Left cardiac atrium (tissue), 4 donors: ENCODE measurements around the gene DNAJA4. TPM values are rescaled to one million over a fixed set of nuclear protein-coding genes. Genes with fewer than 3 reads are reported as not detected.
"Not testable (repeated sequence)": the region's sequence is repeated elsewhere in the genome, so short reads cannot be mapped to it uniquely, and the experiment has no call there.

Source experiments
- ATAC-seq, 2 donors: fragments of 200-7000 bp; cut with Tn5 transposase; one replicate each; pipeline ENCODE4 v1.9.1; 2020; ENCODE audit warnings: mild to moderate bottlenecking in 2 of 2, moderate library complexity in 2 of 2
- DNase-seq: peaks from one replicate; pipeline ENCODE4 v3.0.0-alpha.2; 2020
- intact Hi-C, 2 donors: fragments of 100-400 bp; cut with DNase I; formaldehyde crosslinking; loops; one replicate each; pipeline versions ENCODE4 v1.14.1 to v1.15.1; 2022 to 2023
- total RNA-seq, 2 donors: library from RNA; stranded (reverse); fragmentation: NEBNext Ultra II Directional; extraction: Animal tissue kit (Norgen Biotek cat#: 25700); gene quantifications; one replicate each; pipeline ENCODE4 v1.2.1, GENCODE V29; 2021
- donor health status: DM: no; HTN: yes; CAD: no.
- donor health status: DM: no; HTN: yes; CAD: no; lungs with severe emphysema.
- donor health status: DM: yes; HTN: yes; CAD: no.
- donor health status: Dilated cardiomyopathy.

The DNAJA4 gene
- total RNA-seq, 2 donors from 2014 or later: 116 to 171 TPM

DNA sequence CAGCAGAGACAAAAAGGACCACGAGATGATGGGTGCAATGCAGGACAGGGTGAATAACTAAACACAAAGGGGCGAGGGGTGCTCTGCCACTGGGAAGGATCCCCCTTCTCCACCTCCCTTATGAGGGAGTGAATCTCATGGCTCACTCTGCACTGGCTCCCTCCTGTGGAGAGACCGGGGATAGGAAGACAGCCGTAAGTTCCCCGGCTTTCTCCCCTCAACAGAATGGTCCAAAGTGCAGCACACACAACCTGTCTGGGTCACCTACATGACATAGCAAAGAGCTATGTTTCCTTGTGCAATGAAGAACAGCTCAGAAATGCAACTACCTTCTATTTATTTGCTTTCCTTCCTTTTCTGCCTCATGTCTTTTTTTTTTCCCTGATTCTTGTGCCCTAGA lies 22.2 kb upstream of the DNAJA4 start:
- DNase-seq (no peak), ATAC-seq (peak in 1 of 2 donors; percentile 22)
- intact Hi-C loops: loop anchor here (5.0 kb wide), 3 partner anchors 50 to 130 kb away; no protein-coding TSS in a partner anchor

DNA sequence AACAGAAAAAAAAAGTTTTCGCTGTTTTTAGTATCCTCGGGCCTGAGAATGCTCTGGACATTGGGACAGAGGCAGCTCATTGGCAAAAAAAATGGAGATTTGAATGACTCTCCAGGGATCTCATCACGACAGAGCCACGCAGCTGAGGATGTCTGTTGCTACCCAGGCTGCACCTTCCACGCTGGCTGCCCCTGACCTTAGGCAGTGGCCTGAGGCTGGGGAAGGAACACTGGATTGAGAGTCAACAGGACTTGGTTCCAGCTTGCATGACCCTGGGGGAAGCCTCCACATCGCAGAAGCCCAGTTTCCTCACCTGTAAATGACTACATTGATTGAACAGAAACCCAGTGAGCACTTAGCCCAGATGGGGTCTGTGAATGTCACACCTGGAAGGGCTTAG lies 21.3 kb upstream of the DNAJA4 start:
- no peak for DNase-seq
- intact Hi-C loops: loop anchor here (5.0 kb wide), 3 partner anchors 51 to 131 kb away; no protein-coding TSS in a partner anchor
- ATAC-seq: no peak

DNA sequence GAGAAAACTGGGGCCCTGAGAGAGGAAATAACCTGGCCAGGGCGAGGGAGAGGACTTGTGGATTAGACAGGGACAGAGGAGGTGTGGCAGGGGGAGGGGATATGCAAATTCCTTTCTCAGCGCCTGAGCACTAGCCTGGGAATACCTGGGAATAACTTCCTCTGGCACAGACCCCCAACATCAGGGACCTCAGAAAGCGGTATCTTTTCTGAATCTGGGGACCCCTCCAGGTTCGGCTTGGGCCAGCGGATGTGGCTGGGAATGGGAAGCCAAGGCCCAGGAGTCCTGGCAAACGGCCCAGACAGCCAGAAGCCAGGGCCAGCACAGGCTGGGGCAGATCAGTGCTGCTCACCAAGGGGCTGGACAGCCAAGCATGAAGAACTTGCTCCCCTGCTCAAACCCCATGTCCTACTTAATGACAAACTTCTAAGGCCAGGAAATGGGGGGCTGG lies 20.8 kb upstream of the DNAJA4 start:
- ATAC-seq (peak; percentile 59 to 62), DNase-seq (peak; percentile 64)
- intact Hi-C loops: loop anchor here (5.0 kb wide), 3 partner anchors 51 to 131 kb away; no protein-coding TSS in a partner anchor

DNA sequence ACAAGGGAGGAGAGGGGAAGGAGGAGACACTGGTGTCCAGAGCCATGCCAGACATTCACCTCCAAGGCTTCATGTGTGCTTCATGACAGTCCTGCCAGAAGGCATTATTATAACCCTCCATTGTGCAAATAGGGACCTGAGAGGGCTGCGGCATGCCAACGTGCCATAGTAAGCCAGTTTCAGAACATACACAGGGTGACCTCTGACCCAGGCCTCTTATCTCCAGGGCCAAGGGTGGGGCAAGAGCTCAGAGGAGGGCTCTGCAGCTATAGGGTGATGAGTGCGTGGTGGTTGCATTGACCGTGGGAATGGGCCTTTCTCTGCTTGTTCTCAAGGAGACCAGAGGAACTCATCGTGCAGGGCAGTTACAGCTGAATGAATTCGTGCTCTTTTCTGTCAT lies 20.3 kb upstream of the DNAJA4 start:
- intact Hi-C loops: loop anchor here (5.0 kb wide), 3 partner anchors 52 to 132 kb away; no protein-coding TSS in a partner anchor
- no peak for DNase-seq
- no peak for ATAC-seq

DNA sequence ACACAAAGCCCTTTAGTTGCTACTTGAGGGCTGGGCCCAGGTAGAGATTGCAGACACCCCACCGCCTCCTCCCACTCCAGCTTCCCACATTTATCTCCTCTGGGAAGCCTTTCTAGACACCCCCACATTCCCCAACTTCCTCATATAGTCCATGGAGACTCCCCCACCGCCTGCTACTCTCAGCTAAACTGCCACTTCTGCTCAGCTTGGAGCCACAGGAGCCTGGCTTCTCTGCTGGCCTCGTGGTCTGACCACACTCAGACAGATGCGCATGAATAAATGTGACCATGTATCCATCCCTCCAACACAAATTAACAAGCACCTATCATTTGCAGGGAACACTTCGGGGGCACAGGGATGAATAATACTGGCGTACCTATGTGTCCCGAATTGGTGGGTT lies 19.5 kb upstream of the DNAJA4 start:
- intact Hi-C loops: loop anchor here (5.0 kb wide), 3 partner anchors 53 to 133 kb away; no protein-coding TSS in a partner anchor
- ATAC-seq (no peak), DNase-seq (no peak)

DNA sequence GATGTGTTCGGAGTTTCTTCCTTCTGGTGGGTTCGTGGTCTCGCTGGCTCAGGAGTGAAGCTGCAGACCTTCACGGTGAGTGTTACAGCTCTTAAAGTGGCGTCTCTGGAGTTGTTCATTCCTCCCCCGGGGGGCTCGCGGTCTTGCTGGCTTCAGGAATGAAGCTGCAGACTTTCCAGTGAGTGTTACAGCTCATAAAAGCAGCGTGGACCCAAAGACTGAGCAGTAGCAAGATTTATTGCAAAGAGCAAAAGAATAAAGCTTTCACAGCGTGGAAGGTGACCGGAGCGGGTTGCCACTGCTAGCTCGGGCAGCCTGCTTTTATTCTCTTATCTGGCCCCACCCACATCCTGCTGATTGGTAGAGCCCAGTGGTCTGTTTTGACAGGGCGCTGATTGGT lies 19.0 kb upstream of the DNAJA4 start:
- intact Hi-C loops, DNase-seq, ATAC-seq: not testable (repeated sequence)

DNA sequence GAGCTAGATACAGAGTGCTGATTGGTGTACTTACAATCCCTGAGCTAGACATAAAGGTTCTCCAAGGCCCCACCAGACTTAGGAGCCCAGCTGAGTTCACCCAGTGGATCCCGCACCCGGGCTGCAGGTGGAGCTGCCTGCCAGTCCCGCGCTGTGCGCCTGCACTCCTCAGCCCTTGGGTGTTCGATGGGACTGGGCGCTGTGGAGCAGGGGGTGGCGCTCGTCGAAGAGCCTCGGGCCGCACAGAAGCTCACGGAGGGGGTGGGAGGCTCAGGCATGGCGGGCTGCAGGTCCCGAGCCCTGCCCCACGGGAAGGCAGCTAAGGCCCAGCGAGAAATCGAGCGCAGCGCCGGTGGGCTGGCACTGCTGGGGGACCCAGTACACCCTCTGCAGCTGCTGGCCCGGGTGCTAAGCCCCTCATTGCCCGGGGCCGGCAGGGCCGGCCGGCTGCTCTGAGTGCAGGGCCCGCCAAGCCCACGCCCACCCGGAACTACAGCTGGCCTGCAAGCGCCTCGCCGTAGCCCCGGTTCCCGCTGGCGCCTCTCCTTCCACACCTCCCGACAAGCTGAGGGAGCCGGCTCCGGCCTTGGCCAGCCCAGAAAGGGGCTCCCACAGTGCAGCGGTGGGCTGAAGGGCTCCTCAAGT lies 18.3 kb upstream of the DNAJA4 start:
- ATAC-seq, intact Hi-C loops, DNase-seq: not testable (repeated sequence)

DNA sequence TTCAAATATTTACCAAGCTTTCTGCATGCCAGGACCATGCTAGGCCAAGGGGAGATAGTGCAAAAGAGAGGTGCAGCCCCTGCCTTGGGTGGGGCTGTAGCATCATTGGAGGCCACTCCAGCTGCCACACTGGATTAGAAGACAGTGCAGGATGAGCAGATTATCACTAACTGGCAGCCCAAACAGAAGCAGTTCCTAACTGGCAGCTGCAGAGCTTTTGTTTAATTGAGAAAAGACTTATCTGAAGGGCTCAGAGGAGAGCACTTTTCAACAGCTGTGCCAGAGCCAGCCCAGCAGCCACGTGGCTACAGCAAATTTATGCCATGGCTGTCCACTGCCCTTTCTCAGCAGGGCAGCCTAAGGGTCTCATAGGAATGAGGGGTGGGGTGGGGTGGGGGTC lies 16.5 kb upstream of the DNAJA4 start:
- intact Hi-C loops: no loop called here
- ATAC-seq (no peak), DNase-seq (no peak)

DNA sequence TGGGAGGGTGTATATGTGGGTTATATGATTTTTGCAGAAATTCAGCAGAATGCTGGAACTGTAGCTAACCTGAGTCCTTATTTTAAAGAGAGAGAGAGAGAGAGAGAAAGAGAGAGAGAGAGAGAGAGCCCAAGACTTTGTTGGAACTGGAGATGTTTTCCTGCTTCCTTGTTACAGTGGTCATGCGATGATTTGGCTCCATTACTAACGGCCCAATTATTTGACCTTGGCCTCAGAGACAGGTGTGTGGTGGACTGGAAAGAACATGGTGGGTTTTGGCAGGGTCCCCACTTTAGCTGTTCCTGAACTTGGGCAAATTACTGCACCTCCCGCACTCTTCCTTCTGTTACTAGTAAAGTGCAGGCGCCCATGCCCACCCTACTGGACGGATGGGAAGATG lies 15.2 kb upstream of the DNAJA4 start:
- ATAC-seq: no peak
- intact Hi-C loops: no loop called here
- no peak for DNase-seq

DNA sequence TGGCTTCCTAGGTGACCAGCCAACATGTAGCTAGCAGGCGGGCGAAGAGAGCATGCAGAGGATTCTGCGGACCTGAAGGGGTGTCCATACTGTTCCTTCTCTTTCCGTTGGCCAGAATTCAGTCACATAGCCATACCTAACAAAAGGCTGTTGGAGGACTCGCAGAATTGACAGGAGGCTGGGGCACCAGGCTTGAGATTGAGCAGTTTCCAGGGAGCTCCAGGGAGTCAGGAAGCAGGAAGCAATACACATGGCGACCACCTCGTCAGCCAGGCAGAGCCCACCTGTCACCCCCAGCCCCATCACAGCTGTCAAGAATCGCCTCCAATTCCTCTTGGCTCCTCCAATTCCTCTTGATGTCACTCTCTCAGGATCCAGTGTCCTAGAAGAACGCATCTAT lies 13.2 kb upstream of the DNAJA4 start:
- ATAC-seq: no peak
- intact Hi-C loops: no loop called here
- DNase-seq: no peak

DNA sequence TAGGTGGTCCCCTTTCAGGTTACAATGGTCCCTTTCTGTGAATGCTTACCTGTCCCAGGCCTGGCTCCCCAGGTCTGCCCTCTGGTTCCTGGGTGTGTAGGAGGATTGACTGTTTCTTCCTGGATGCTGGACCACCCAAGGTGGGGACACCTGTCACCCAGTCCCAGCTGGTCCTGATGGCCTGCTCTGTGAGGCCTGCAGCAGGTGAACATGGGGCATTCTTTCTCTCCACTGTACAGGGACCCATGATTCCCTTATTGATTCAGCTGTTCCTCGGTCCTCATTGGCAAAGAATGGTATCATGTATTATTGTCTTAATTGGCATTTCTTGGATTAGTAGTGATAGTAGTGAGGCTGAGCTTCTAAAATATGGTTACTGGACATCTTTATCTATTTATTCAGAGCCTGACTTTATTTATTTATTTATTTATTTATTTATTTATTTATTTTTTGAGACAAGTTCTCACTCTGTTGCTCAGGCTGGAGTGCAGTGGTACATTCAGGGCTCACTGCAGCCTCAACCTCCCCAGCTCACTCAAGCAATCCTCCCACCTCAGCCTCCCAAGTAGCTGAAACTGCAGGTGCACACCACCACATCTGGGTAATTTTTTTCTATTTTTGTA lies 8.8 kb upstream of the DNAJA4 start:
- intact Hi-C loops: no loop called here
- no peak for DNase-seq
- no peak for ATAC-seq

DNA sequence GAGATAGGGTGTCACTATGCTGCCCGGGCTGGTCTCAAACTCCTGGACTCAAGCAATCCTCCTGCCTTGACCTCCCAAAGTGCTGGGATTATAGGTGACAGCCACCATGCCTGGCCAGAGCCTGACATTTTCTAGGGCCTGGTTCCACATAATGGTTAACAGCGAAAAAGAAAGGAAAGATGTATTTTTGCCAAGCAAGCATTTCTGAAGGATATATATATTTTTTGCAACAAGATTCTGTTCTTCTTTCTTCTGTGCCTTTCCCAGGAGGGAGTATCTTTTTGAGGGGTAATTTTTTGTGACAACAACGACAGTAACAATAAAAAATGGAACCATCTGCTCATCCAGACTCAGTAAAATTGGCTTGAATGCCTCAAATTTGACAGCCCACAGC lies 8.3 kb upstream of the DNAJA4 start:
- ATAC-seq: no peak
- DNase-seq: no peak
- intact Hi-C loops: no loop called here

DNA sequence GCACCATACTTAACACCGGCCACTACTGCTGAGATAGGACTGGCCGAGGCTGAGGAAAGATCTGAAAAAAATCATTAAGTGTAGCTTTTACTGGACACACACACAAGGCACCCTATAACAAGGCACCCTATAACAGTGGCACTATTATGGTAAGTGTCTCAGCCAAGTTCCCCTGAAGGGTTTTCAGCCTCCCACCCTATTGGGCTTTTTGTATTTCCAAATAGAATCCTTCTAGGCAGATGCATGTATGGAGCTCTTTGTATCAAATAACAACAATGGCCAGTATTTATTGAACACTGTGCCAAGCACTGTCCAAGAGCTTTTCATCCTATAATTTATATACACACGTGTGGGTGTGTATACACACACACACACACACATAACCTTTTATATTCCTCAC lies 6.7 kb upstream of the DNAJA4 start:
- ATAC-seq (no peak), DNase-seq (no peak)
- intact Hi-C loops: no loop called here

DNA sequence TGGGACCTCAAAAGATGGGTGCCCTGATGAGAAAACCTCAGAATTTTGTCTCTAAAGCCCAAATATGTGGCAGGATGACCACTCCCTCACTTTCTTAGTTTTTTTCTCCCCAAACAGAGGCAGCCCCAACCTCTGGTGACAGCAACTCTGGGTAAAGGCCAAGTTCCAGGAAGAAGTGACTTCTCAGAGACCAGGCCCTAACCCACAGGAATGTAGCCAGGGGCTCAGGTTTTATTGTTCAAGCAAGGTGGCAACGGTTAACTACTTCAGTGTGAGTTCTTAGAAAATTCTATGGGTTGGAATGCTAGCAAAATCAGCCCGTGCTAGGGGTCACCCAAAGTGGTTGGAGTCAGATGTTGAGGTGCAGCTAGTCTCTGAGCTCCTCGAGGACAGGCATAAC lies 5.1 kb upstream of the DNAJA4 start:
- intact Hi-C loops: no loop called here
- no peak for ATAC-seq
- DNase-seq: no peak

DNA sequence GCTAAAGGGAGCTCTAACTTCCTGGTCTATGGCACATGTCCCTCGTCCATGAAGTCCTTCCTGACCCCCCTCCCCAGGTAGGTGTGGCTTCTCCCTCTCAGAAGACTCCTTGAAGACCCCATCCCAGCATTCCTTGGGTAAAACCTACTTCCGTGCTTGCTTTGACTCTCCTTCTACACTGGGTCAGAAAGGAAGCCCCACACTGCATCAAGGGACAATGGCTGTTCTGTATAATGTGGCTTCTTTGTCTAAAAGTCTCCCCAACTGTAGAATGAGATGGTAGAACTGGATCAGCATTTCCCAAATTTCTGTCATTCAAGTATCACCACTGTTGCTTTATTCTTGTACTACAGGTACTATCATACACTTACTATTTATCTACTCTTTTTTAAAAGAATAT lies 3.9 kb upstream of the DNAJA4 start:
- no peak for DNase-seq
- no peak for ATAC-seq
- intact Hi-C loops: no loop called here

DNA sequence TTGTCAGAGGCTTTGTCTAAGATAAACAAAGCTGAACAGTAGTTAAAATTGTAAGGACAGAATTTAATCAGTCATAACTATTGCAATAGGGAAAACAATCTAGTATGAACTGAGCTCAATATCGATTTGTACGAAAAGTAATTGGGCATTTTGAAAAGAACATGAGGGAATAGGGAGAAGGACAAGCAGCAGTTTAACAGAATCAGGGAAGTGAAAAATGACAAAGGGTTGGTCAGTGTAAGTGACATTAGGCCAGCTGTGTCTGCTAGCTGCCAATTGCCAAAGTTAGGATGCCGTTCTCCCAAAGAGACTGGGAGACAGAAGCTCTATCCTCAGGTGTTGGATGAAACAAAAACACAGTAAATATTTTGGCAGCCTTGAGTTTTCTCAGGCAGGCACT lies 3.3 kb upstream of the DNAJA4 start:
- DNase-seq (no peak), ATAC-seq (no peak)
- intact Hi-C loops: no loop called here

DNA sequence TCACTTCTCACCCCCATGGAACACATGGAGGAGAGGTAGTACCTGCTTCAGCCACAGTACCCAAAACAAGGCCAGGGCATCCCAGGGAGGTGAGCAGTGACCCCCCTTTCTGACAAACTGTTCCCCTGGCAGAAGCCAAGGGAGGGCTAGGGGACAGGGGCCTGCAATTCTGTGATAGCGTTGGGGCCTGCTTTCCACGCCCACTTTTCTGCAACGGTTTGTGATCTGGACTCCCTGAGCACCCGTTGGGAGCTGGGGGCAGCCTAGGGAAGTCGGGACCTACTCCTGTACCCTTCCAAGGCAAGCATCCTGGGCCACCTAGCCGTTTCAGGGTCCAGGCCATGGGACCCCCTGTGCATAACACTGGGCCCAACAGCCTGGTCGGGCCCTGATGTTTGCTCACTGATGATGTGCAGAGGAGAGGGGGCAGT lies 996 bp upstream of the DNAJA4 start:
- no peak for DNase-seq
- no peak for ATAC-seq
- intact Hi-C loops: no loop called here

DNA sequence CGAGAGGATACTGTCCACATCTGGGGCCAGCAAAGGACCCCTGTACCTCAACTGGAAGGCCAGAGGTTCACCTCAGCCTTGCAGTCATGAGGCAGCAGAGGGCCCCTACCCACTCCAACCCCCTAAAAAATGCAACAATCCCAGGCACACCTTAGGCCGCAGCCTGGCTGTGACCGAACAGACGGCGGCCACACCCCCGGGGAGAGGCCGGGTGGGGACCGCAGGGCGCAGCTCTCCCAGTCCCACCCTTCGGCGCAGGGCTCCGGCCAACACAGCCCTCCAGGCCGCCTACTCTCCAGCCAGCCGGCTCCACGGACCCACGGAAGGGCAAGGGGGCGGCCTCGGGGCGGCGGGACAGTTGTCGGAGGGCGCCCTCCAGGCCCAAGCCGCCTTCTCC lies 457 bp upstream of the DNAJA4 start:
- intact Hi-C loops: no loop called here
- DNase-seq (no peak), ATAC-seq (peak; percentile 4 to 10)

DNA sequence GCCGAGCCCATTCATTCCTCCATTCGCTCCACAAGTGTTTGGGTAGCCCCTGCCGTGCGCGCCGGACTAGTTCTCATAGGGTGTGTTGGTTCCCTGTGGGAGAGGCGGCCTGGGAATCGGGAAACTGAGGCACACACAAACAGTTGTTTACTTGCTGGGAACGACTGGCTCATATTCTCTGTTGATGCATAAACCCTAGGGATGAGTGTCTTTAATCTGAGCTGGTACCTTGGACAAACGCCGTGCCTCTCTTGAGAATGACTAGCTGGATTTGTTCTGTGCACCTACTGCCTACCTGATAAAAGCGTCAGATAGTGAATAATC lies 737 bp downstream of the DNAJA4 start:
- DNase-seq (no peak), ATAC-seq (peak in 1 of 2 donors; percentile 5)
- intact Hi-C loops: no loop called here

DNA sequence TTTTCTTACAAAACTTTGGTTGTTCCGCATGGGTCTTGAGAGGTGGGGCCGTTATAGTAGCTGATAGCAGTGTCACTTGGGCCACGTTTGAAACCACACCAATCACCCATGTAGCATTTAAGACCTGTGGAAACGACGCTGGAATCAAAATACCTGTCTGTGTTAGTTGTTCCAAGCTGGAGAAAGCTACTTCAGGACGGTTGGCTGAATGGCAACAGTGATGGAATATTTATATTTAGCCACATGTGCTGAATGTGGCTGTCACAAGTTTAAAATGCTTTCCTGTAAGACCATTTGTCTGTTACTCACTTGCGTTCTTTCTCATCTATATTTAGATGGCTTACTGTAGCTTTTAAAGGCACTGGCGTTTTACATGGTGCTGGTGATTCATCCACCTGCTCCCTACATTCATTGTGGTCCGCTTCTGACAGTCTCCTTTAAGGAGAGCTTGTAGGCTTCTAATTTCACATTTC lies 1.4 kb downstream of the DNAJA4 start:
- intact Hi-C loops: no loop called here
- ATAC-seq: peak; percentile 53 to 70

DNA sequence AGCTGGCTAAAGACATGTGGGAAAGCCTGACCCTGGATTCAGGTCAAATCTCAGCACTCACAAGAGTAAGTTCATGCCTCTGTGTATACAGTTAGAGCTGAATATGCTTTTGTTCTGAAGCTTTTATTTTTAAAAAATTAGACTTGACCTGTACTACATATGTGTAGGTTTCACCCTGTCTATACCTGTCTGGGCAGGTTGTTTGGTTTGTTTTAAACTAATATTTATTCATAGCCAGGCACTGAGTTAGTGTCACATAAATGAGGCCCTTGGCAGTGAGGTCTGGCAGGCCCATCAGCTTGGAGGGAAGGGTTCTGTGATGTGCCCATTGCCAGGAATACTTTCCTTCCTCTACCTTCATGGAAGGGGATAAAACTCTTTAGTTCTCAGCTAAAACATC lies 1.9 kb downstream of the DNAJA4 start:
- intact Hi-C loops: no loop called here
- ATAC-seq: no peak

More for the DNA sequence above, 1.4 kb downstream of the DNAJA4 start:
- no peak for DNase-seq

More for the DNA sequence above, 1.9 kb downstream of the DNAJA4 start:
- DNase-seq: no peak
